T-cell (primary cell): ENCODE results near the gene CHD2. TPM values are rescaled to one million over a fixed set of nuclear protein-coding genes. Genes with fewer than 3 reads are reported as not detected.
A peak's percentile ranks its signal among the peaks of the same experiment; 100 is the strongest.

Source experiments
- ATAC-seq, 4 experiments: fragments of 200-7000 bp in 3 of 4; fragments of 150-1000 bp in 1 of 4; cut with Tn5 transposase; replicated peaks in 1 of 4; 1 replicate in 3 of 4; 2 replicates in 1 of 4; pipeline ENCODE4 v1.10.0; 2021; ENCODE audit warnings: moderate library complexity in 3 of 4, mild to moderate bottlenecking in 2 of 4, moderate number of reproducible peaks in 1 of 4
- CTCF ChIA-PET, 2 donors: fragments of 300-600 bp; sonication (Branson Sonifier 250); formaldehyde crosslinking; loops; one replicate each; lab custom pipeline; 2022; ENCODE audit warnings: antibody characterized with exemption in 2 of 2; lab: Charles Lee
- POLR2A ChIA-PET, 2 donors: fragments of 300-600 bp; sonication (Branson Sonifier 250); formaldehyde crosslinking; loops; one replicate each; lab custom pipeline; 2022; ENCODE audit warnings: antibody characterized with exemption in 2 of 2; lab: Charles Lee
- DNase-seq, 35 experiments: peaks; one replicate each; pipeline versions ENCODE4 v3.0.0 to v3.0.0-alpha.2; 2013 to 2023
- H3K27ac ChIP-seq: one replicate; pipeline ENCODE4 v1.5.1; 2013; ENCODE audit warnings: low read length
- H3K27me3 ChIP-seq, 2 experiments: replicated peaks in 1 of 2; 1 replicate in 1 of 2; 2 replicates in 1 of 2; pipeline versions ENCODE4 v1.6.1 to v1.7.0; 2013; ENCODE audit warnings: low read length in 1 of 2, mixed read lengths in 1 of 2; ENCODE audit not compliant: control insufficient read depth in 2 of 2, insufficient read depth in 2 of 2; ENCODE audit errors: extremely low read depth in 1 of 2
- H3K36me3 ChIP-seq, 2 donors: 1 replicate in 1 of 2; 2 replicates in 1 of 2; pipeline versions ENCODE4 v1.6.1 to v1.7.0; 2013; ENCODE audit warnings: low read length in 1 of 2; ENCODE audit not compliant: control insufficient read depth in 2 of 2, insufficient read depth in 1 of 2; ENCODE audit errors: extremely low read depth in 1 of 2
- H3K4me1 ChIP-seq, 2 experiments: 1 replicate in 1 of 2; 2 replicates in 1 of 2; pipeline versions ENCODE4 v1.6.1 to v1.7.0; 2013; ENCODE audit warnings: low read length in 2 of 2, mixed read lengths in 1 of 2; ENCODE audit not compliant: insufficient read depth in 2 of 2, control insufficient read depth in 1 of 2; ENCODE audit errors: extremely low read depth in 1 of 2
- H3K4me3 ChIP-seq, 2 donors: 1 replicate in 1 of 2; 2 replicates in 1 of 2; pipeline versions ENCODE4 v1.5.1 to v1.7.0; 2013; ENCODE audit warnings: mild to moderate bottlenecking in 2 of 2, low read length in 1 of 2, moderate library complexity in 1 of 2; ENCODE audit not compliant: control insufficient read depth in 1 of 2; ENCODE audit errors: extremely low read depth in 1 of 2
- H3K9me3 ChIP-seq: 2 replicates; pipeline ENCODE4 v1.7.0; 2013
- H3K27ac Mint-ChIP-seq, 2 donors: one replicate each; pipeline ENCODE4 v1.8.0; 2020 to 2021; ENCODE audit warnings: mild to moderate bottlenecking in 2 of 2, mixed read lengths in 2 of 2
- H3K27me3 Mint-ChIP-seq, 2 donors: one replicate each; pipeline ENCODE4 v1.8.0; 2021 to 2022; ENCODE audit warnings: mixed read lengths in 2 of 2
- H3K36me3 Mint-ChIP-seq: one replicate; pipeline ENCODE4 v1.8.0; 2021; ENCODE audit warnings: mixed read lengths
- H3K4me1 Mint-ChIP-seq, 3 donors: one replicate each; pipeline ENCODE4 v1.8.0; 2020 to 2022; ENCODE audit warnings: mixed read lengths in 3 of 3, mild to moderate bottlenecking in 1 of 3
- H3K4me3 Mint-ChIP-seq, 3 donors: one replicate each; pipeline ENCODE4 v1.8.0; 2020 to 2022; ENCODE audit warnings: mild to moderate bottlenecking in 3 of 3, mixed read lengths in 3 of 3, moderate library complexity in 3 of 3
- H3K9me3 Mint-ChIP-seq, 3 donors: one replicate each; pipeline ENCODE4 v1.8.0; 2020 to 2022; ENCODE audit warnings: mixed read lengths in 3 of 3
- WGBS: methylation state at CpG from one replicate; pipeline ENCODE4 v1.1.5; 2013; ENCODE audit warnings: missing lambda C conversion rate; ENCODE audit not compliant: insufficient coverage; 5-methylcytosine and 5-hydroxymethylcytosine counted together
- total RNA-seq, 35 experiments: library from RNA in 6 of 35; stranded (reverse) in 6 of 35; fragments of 120-200 nt in 1 of 35; gene quantifications; one replicate each; pipeline versions ENCODE4 v1.2.1 to v1.2.4 and lab custom pipeline; 2013 to 2026

The CHD2 gene
- total RNA-seq, 5 donors from 2014 or later (not counting 1 experiment from before 2014, with no cell fraction given), result 231 to 506 (median 266) TPM

- Mint-ChIP-seq H3K36me3 (peaks cover 84% of the 10 kb centered on the region), H3K27me3 (no peaks in the 10 kb centered on the region), H3K9me3 (no peaks in the 10 kb centered on the region), H3K27ac (peak overlapping the region; percentile 56 to 79), H3K4me3 (no peak overlapping the region), H3K4me1 (peaks cover 38 to 53% (median 44%) of the 10 kb centered on the region in 3 donors)
- CTCF ChIA-PET, result interaction anchor here (0.5 to 0.6 kb wide), 2 partner anchors 48 to 173 kb away, joined by 3 to 4 read pairs; no protein-coding TSS in a partner anchor
- POLR2A ChIA-PET, result interaction anchor here in 1 of 2 donors (0.8 kb wide), 1 partner anchor 43 kb away, joined by 3 read pairs; no protein-coding TSS in a partner anchor
- DNase-seq (no peak), ATAC-seq (no peak)
- WGBS, result no CpG with 5 or more reads among the region's 1 CpG
- Histone ChIP-seq H3K27me3 (no peaks in the 10 kb centered on the region), H3K36me3 (peaks cover 4 to 90% of the 10 kb centered on the region in 2 donors), H3K4me3 (no peak overlapping the region), H3K4me1 (no peaks in the 10 kb centered on the region), H3K9me3 (no peaks in the 10 kb centered on the region), H3K27ac (no peak overlapping the region)
Measured at GRCh38 chr15:92971713-92972112, 71.6 kb downstream of the CHD2 start.

DNA sequence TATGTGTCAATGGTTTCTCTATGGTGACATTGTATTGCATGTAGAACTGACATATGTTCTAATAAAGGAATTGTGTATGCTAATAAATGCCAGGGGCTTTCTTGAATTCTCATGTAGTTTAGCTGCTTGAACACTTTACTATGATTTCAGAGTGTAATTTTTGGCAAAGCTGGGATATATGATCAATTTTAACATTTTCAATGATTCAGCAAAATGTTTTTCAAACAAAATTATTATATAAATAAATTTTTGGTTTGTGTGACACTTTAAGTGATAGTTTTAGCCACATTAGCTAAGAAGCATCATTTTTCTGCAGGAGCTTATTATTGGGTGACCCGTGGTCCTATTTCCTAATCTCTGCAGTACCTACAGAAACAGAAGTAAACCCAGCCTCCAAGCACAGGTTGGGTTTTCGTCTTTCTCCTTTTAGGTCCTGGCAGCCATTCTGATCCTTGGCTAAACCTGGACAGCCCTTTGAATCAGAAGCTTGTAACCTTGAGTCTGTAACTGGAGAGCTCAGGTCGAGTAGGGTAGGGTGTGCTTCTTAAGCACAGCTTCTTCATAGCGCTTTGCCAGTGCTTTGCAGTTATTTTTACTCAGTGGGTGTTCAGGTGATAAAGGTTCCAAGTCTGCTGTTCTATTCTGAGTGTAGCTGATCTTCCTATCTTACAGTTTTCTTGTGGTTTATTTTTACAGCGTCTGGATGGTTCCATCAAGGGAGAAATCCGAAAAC lies 74.2 kb downstream of the CHD2 start:
- peaks cover 87% of the 10 kb centered on the region for H3K36me3 Mint-ChIP-seq
- no peaks in the 10 kb centered on the region for H3K27me3 Mint-ChIP-seq
- H3K27ac ChIP-seq, result no peak overlapping the region
- peak overlapping the region; percentile 39 to 63 for H3K27ac Mint-ChIP-seq
- WGBS, result 89% methylated on average over 5 of the region's 6 CpGs
- ChIA-PET POLR2A (interaction anchor here in 1 of 2 donors (0.8 kb wide), 1 partner anchor 30 kb away, joined by 3 read pairs; no protein-coding TSS in a partner anchor), CTCF (interaction anchor here (0.6 to 0.7 kb wide), 2 partner anchors 30 to 65 kb away, joined by 3 read pairs; no protein-coding TSS in a partner anchor)
- H3K9me3 Mint-ChIP-seq, result no peaks in the 10 kb centered on the region
- no peak overlapping the region for H3K4me3 ChIP-seq
- no peak for DNase-seq
- H3K4me1 Mint-ChIP-seq, result peaks cover 33 to 42% (median 37%) of the 10 kb centered on the region in 3 donors
- no peak for ATAC-seq
- H3K27me3 ChIP-seq, result no peaks in the 10 kb centered on the region
- H3K9me3 ChIP-seq, result no peaks in the 10 kb centered on the region
- H3K36me3 ChIP-seq, result peaks cover 4 to 93% of the 10 kb centered on the region in 2 donors
- no peaks in the 10 kb centered on the region for H3K4me1 ChIP-seq
- no peak overlapping the region for H3K4me3 Mint-ChIP-seq

GRCh38 chr15:92979011-92979701 lies 79.0 kb downstream of the CHD2 start:
- DNase-seq, result no peak
- peaks cover 53% of the 10 kb centered on the region for H3K36me3 Mint-ChIP-seq
- Histone ChIP-seq H3K4me3 (no peak overlapping the region), H3K27ac (no peak overlapping the region), H3K9me3 (no peaks in the 10 kb centered on the region), H3K36me3 (peaks cover 4 to 92% of the 10 kb centered on the region in 2 donors), H3K4me1 (no peaks in the 10 kb centered on the region), H3K27me3 (no peaks in the 10 kb centered on the region)
- H3K4me1 Mint-ChIP-seq, result peaks cover 19 to 22% (median 20%) of the 10 kb centered on the region in 3 donors
- H3K27me3 Mint-ChIP-seq, result no peaks in the 10 kb centered on the region
- ChIA-PET CTCF (interaction anchor here in 1 of 2 donors (0.6 to 1.0 kb wide), 2 partner anchors 35 to 46 kb away, joined by 3 to 6 read pairs; no protein-coding TSS in a partner anchor), POLR2A (interaction anchor here (0.6 kb wide), 2 partner anchors 20 to 73 kb away, joined by 3 read pairs; no protein-coding TSS in a partner anchor)
- no peak for ATAC-seq
- 100% methylated on average over 1 of the region's 5 CpGs for WGBS
- peak overlapping the region in 1 of 3 donors; percentile 15 for H3K4me3 Mint-ChIP-seq
- no peaks in the 10 kb centered on the region for H3K9me3 Mint-ChIP-seq
- peak overlapping the region; percentile 48 to 49 for H3K27ac Mint-ChIP-seq

GRCh38 chr15:92981333-92981732 lies 81.2 kb downstream of the CHD2 start:
- peak overlapping the region; percentile 37 for H3K27ac ChIP-seq
- 65% methylated on average over 8 of the region's 8 CpGs for WGBS
- no peak for DNase-seq
- Mint-ChIP-seq H3K27me3 (no peaks in the 10 kb centered on the region), H3K9me3 (no peaks in the 10 kb centered on the region), H3K4me1 (peaks cover 11 to 18% (median 18%) of the 10 kb centered on the region in 3 donors), H3K27ac (no peak overlapping the region), H3K4me3 (no peak overlapping the region), H3K36me3 (peaks cover 50% of the 10 kb centered on the region)
- peaks cover 7 to 90% of the 10 kb centered on the region in 2 donors for H3K36me3 ChIP-seq
- POLR2A ChIA-PET, result no interaction called here
- H3K27me3 ChIP-seq, result no peaks in the 10 kb centered on the region
- peak in 3 of 4 experiments; percentile 48 to 59 (median 56) for ATAC-seq
- no peaks in the 10 kb centered on the region for H3K9me3 ChIP-seq
- CTCF ChIA-PET, result interaction anchor here (0.5 to 1.6 kb wide), 2 partner anchors 58 to 184 kb away, joined by 6 to 18 read pairs; no protein-coding TSS in a partner anchor
- no peaks in the 10 kb centered on the region for H3K4me1 ChIP-seq
- H3K4me3 ChIP-seq, result no peak overlapping the region

DNA sequence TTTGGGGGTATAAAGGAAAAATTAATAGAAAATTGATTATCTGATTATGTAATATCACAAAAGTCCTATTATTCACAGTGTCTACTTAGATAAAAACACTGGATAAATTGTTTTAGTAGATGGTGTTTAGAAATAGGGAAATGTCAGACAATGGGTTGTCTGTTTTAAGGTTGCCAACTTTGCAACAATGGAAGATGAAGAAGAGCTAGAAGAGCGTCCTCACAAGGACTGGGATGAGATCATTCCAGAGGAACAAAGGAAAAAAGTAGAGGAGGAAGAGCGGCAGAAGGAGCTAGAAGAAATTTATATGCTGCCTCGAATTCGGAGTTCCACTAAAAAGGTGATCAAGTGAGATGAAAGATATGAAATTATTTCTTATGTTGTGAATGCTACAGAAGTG lies 84.0 kb downstream of the CHD2 start:
- no peaks in the 10 kb centered on the region for H3K9me3 ChIP-seq
- Mint-ChIP-seq H3K4me1 (peaks cover 12 to 14% (median 13%) of the 10 kb centered on the region in 3 donors), H3K9me3 (no peaks in the 10 kb centered on the region), H3K4me3 (peak overlapping the region in 1 of 3 donors; percentile 0), H3K27me3 (no peaks in the 10 kb centered on the region), H3K36me3 (peaks cover 35% of the 10 kb centered on the region), H3K27ac (peak overlapping the region; percentile 5 to 65)
- DNase-seq (no peak), ATAC-seq (no peak)
- H3K36me3 ChIP-seq, result peaks cover 7 to 86% of the 10 kb centered on the region in 2 donors
- H3K4me1 ChIP-seq, result no peaks in the 10 kb centered on the region
- H3K27me3 ChIP-seq, result no peaks in the 10 kb centered on the region
- ChIA-PET POLR2A (no interaction called here), CTCF (interaction anchor here in 1 of 2 donors (1.0 to 1.2 kb wide), 3 partner anchors 18 to 187 kb away, joined by 3 read pairs; no protein-coding TSS in a partner anchor)
- H3K4me3 ChIP-seq, result no peak overlapping the region
- 96% methylated on average over 4 of the region's 4 CpGs for WGBS
- H3K27ac ChIP-seq, result no peak overlapping the region

DNA sequence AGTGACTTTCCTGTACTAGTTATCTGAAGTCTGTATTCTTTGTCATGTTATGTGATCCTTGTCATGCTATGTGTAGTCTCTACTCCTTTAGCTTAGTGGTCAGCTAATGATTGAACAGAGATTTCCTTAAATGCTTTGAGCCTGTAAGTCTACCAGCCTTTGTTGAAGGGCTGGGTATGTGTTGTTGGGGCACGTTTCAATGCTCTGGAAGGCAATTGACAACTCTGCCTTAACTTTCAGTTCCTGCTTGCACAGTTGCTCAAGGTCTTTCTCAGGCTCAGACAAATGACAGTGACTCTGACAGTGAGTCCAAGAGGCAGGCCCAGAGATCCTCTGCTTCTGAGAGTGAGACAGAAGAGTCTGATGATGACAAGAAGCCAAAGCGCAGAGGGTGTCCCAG lies 89.3 kb downstream of the CHD2 start:
- H3K36me3 ChIP-seq, result peaks cover 4 to 87% of the 10 kb centered on the region in 2 donors
- POLR2A ChIA-PET, result no interaction called here
- no peaks in the 10 kb centered on the region for H3K9me3 Mint-ChIP-seq
- no peaks in the 10 kb centered on the region for H3K9me3 ChIP-seq
- no peaks in the 10 kb centered on the region for H3K27me3 Mint-ChIP-seq
- no peak overlapping the region for H3K4me3 Mint-ChIP-seq
- no peak overlapping the region for H3K4me3 ChIP-seq
- DNase-seq (no peak), ATAC-seq (no peak)
- CTCF ChIA-PET, result no interaction called here
- H3K4me1 Mint-ChIP-seq, result peaks cover 18 to 28% (median 20%) of the 10 kb centered on the region in 3 donors
- H3K27me3 ChIP-seq, result no peaks in the 10 kb centered on the region
- 78% methylated on average over 1 of the region's 2 CpGs for WGBS
- H3K36me3 Mint-ChIP-seq, result peaks cover 62% of the 10 kb centered on the region
- H3K4me1 ChIP-seq, result no peaks in the 10 kb centered on the region
- H3K27ac Mint-ChIP-seq, result peak overlapping the region in 1 of 2 donors; percentile 61
- no peak overlapping the region for H3K27ac ChIP-seq
